Stimulated activated CD8-positive, alpha-beta memory T cell treated with anti-CD3 and anti-CD28 coated beads, Interleukin-7, amount 100 ng/mL, for 24 hours (primary cell): ENCODE measurements around the gene KCNK7.
"Not testable (repeated sequence)": the region's sequence is repeated elsewhere in the genome, so short reads cannot be mapped to it uniquely, and the experiment has no call there.

Source experiments
- DNase-seq: peaks from one replicate; pipeline ENCODE4 v3.0.0-alpha.2; 2020; ENCODE audit warnings: low read depth

KCNK7 gene

GRCh38 chr11:65572356-65573051 is 23.1 kb downstream of the KCNK7 start, which contains the start of gene FAM89B:
Gene FAM89B (plus strand): TSS chr11:65572538. CDS start chr11:65572670, 132 bp downstream.
- peak; percentile 75 for DNase-seq

- DNase-seq: no peak
These were observed 23.7 kb downstream of the KCNK7 start for GRCh38 chr11:65571940-65572339.

GRCh38 chr11:65571420-65571819 is 24.2 kb downstream of the KCNK7 start:
- no peak for DNase-seq

- DNase-seq: peak; percentile 97
These were observed 25.4 kb downstream of the KCNK7 start, which contains the start of gene ZNRD2 for GRCh38 chr11:65569973-65570918. Gene ZNRD2 (plus strand): TSS chr11:65570477. CDS start chr11:65570492, 15 bp downstream.

- no peak for DNase-seq
These were observed 26.2 kb downstream of the KCNK7 start for GRCh38 chr11:65569164-65569972.

- no peak for DNase-seq
These were observed 29.8 kb downstream of the KCNK7 start for GRCh38 chr11:65565624-65566453.

- DNase-seq: not testable (repeated sequence)
These were observed 30.6 kb downstream of the KCNK7 start for GRCh38 chr11:65564879-65565559.

- DNase-seq: no peak
These were observed 32.0 kb downstream of the KCNK7 start for GRCh38 chr11:65563601-65564000.

- DNase-seq: no peak
These were observed 32.8 kb downstream of the KCNK7 start for GRCh38 chr11:65562788-65563187.

GRCh38 chr11:65562020-65562419 is 33.6 kb downstream of the KCNK7 start:
- DNase-seq: no peak

- no peak for DNase-seq
These were observed 34.8 kb downstream of the KCNK7 start for GRCh38 chr11:65560555-65561418.

GRCh38 chr11:65559951-65560537 is 35.6 kb downstream of the KCNK7 start:
- DNase-seq: no peak

- DNase-seq: no peak
These were observed 36.1 kb downstream of the KCNK7 start for GRCh38 chr11:65559535-65559934.

- no peak for DNase-seq
These were observed 36.6 kb downstream of the KCNK7 start for GRCh38 chr11:65558930-65559509.

GRCh38 chr11:65558002-65558929 is 37.3 kb downstream of the KCNK7 start, which contains the start of gene LTBP3:
Gene LTBP3 (minus strand): TSS chr11:65558359. CDS start chr11:65557959, 400 bp downstream.
- no peak for DNase-seq

GRCh38 chr11:65557280-65558001 is 38.2 kb downstream of the KCNK7 start:
- DNase-seq: no peak
